Measurements from ENCODE around the gene NSMCE1.

The NSMCE1 gene

GRCh38 chr16:27242398-27242797 lies 26.2 kb downstream of the NSMCE1 start:
- DNase-seq: no peak

DNA sequence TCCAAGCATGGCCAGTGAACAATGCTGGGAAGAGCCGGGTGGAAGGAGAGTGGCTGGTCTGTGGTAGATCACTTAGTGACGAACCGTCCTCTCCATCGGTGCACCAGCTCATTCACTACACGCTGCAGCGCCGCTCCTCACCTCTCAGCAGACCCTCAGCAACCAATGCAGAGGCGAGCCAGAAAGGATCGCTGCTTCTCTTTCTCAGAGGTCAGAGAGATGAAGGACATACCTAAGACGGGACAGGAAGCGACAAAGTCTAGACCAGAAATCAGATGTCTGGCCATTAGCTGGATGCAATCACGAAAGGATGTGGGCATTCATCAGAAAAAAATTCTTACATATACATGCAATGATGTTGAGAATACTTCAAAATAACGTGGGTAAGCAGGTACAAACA lies 26.9 kb downstream of the NSMCE1 start:
- no peak for DNase-seq

DNA sequence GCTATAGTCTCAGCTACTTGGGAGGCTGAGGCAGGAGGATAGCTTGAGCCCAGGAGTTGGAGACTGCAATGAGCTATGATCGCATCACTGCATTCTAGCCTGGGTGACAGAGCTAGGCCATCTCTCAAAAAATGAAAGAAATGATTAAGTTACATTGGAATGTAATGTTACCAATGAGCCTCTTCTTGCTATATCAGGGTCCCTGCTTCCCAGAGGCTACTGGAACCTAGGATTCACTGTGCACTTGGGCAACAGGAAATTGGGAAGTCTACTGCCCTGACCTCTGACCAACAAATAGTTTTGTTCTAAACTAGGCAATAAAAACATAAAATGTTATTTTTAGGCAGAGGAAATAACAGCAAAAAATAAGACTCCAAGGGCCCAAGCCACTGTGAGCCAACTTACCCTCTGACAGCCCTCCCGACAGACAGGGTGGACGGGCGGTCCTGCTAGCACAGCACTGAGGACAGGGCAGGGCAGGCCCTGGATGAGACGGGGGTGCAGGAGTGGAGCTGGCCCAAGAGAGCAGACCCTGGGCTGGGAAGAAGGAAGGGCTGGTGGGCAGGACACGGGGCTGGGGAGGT lies 27.5 kb downstream of the NSMCE1 start:
- DNase-seq: no peak

DNA sequence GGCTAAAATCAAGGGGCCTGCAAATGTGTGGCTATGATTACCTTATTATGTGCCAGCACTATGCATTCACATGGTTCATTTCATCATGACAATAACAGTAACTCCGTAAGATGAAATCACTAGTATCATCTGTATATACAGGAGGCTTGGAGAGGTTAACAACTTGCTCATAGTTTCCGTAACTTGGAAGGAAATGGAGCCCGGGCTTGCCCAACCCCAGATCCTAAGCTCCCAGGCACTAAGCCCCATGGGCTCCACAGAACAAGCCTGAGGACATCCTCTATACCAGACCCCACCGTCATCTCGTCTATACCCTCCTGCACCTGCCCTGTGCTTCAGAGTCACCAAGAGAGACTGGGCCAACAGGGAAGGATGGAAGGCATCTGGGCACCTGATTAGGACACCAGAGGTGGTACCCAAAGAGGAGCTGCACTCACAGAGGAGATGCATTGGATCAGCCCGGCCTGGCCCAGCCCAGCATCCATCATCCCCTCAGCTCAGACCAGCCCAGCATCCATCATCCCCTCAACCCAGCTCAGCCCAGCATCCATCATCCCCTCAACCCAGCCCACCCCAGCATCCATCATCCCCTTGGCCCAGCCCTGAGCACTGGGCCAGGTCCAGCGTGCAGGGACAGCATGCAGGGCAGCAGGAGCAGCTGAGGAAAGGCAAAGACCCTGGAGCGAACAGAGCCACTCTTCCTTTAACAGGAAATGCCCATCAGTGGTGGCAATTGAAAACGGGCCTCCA lies 28.5 kb downstream of the NSMCE1 start:
- DNase-seq: no peak

DNA sequence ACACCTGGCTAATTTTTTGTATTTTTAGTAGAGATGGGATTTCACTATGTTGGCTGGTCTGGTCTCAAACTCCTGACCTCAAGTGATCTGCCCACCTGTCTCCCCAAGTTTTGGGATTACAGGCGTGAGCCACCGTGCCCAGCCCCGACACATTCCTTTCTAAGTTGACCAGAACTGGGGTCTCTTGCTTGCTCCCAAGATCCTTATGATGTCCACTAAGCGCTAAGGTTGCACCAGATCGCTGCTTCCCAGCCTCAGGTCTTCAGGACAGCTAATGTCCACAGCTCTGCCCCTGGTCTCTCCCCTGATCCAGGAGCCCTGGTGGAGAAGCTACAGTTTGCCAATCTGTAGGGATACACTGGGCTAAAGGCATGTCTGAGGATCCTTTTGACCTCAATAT lies 29.5 kb downstream of the NSMCE1 start:
- no peak for DNase-seq

GRCh38 chr16:27238591-27238990 lies 30.0 kb downstream of the NSMCE1 start:
- no peak for DNase-seq

- DNase-seq: no peak
These were observed 30.5 kb downstream of the NSMCE1 start for GRCh38 chr16:27238016-27238587.

GRCh38 chr16:27237219-27238015 lies 31.2 kb downstream of the NSMCE1 start:
- DNase-seq: no peak

DNA sequence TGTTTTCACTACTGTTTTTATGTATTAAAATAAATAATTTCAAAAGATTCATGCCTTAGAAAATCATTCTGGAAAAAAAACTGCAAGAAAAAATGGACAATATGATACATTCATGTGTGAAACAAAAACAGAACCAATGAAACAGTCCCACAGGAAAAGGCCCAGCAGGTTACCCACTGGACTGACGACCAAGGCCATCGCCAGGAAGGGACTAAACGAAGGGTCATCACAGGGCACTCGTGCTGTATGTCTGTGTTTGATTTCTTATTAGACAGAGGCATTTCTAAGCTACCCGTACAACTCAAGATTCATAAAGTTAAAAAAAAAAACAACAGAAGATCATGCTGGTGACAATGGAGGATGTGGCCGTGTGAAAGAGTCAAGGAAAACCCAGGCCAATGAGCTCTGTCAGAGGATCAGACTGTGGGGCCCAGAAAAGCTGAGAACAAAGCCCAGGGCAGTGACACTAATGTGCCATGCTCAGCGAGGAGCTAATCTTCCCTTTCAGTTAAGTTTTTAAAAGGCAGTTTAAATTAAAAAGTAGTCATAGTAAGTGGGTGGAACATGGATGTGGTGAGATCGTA lies 31.8 kb downstream of the NSMCE1 start:
- DNase-seq: no peak

- DNase-seq: no peak
These were observed 32.7 kb downstream of the NSMCE1 start for GRCh38 chr16:27235938-27236245.

DNA sequence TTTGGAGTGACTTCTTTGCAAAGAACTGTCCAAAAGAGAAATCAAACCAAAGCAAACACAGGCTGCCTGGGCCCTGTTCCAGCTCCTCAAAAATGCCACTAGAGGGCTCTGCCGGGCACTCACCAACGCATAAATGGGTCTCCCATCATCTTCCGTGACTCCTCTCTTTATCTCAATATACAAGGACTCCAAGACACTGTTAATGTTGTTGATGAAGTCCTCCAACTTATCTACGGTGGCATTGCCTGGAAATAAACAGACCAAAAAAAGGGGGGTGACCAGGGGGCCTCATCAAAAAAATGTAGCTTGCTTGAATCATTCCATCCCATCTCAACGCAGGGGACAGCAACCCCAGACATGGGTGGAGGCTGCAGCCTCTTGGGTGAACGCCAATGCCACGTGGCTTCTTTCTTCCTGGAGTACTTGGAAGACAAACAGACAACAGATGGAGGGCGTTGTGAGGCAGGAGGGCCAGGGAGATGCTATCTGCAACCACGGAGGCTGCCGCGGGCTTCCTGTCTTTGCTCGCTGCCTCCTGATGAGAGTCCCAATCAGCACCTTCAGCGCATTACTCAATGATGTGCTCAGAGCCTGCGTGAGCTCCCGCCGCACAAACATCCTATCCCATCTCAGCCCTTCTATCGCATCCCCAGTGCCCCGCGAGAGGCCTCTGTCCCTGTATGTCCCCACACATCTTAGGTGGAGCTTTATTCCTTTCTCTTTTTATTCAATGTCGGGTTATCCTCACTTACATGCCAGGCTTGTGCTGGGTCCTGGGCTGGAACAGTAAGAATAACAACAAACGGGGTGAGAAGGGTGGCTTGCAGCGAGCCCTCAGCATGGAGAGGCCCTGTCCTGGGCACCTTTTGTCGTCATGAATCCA lies 33.3 kb downstream of the NSMCE1 start:
- peak in 1 of 2 experiments; percentile 8 for DNase-seq

- no peak for DNase-seq
These were observed 34.0 kb downstream of the NSMCE1 start for GRCh38 chr16:27234603-27235002.

GRCh38 chr16:27234171-27234570 lies 34.4 kb downstream of the NSMCE1 start:
- no peak for DNase-seq

- no peak for DNase-seq
These were observed 34.8 kb downstream of the NSMCE1 start for GRCh38 chr16:27233731-27234130.

DNA sequence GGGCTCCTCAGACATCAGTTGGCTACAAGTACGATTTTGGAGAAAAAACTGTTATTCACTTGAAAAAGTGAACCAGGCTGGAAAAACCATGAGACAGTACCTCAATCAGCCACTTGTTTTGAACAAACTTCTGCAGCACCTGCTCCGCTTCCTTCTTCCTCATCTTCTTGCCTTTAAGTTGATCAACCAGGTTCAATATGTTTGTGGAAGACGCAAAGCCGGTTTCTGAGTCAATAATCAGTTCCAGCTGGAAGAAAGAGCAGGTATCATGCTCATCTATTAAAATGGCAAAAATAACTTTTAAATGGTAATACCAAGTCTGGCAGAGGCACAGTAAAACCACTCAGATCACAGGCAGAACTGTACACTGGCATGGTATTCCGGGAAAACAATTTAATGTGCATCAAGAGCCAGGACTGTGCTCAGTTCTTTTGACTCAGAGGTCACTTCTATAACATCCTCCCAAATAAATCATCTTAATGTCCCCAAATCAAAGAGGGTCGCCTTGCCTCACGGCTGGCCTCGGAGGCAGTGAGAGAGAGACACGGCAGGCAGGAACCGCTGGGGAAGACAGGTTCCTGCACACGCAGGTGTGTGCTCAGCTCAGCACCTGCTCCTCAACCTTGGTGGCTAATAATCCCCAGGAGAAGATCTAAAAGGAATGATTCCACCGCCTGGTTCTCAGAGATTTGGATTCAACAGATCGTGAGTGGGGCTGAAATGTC lies 35.5 kb downstream of the NSMCE1 start:
- DNase-seq: no peak

DNA sequence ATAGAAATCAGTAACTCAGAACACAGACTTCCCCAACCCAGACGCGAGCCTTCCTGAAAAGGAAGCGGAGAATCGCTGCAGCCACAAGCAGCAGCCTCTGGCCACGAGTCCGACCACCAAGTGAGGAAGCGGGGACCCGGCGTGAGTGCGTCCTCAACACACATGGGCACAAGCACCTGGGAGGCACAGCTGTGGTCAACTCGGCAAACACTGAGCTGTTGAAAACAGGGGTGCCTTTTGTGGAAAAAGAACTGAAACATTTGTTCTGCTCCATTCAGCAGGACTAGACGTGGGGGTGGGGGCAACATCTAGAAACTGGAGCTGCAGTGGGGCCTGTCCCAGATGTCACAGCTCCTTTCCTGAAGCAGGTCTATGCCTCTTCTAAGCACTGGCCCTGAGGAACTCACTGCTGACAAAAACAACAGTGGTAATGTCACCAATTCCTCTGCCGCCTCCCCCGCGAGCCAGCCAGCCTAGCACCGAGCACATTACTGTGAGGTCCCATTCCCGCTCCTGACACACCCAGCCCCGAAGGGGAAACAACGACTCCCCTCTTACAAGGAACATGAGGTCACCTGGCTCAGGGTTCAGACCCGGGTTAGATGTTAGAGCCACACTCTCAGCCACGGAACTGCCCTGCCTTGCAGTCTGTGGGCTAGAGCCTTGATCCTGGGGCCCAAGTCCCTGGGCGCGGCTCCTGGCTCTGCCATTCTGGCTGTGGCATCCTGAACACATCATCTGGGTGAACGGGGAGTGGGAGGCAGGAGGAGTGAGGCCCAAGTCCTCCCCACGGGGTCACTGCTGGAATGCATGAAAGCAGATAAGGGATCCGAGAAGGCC lies 36.3 kb downstream of the NSMCE1 start:
- DNase-seq: no peak

- no peak for DNase-seq
These were observed 36.9 kb downstream of the NSMCE1 start for GRCh38 chr16:27231692-27232060.

- no peak for DNase-seq
These were observed 38.0 kb downstream of the NSMCE1 start for GRCh38 chr16:27230562-27231001.

DNA sequence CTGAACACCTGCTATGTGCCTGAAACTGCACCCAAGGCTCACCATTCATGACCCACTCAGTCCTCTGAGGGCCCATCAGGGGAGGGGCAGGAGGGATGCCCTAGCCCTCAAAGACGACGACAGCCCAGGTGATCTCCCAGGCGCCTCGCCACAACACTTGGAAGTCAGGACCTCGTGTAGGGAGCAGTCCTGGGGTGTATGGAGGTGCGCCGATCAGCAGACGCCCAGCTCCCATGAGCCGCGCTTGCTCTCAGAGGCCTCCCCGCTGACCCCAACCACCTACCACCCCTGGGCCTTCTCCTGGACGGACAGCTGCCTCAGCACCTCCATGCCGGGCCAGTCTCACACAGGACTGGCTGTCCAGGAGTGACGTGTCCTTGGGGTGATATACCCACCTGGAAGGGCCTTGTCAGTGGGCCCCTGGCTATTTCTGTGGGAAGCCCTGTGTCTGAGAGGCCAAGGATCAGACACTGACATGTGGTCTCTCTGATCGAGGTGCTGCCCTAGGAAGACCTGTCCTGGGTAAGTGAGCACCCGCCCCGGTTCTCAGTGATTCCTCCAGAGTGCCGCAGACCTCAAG lies 38.6 kb downstream of the NSMCE1 start:
- DNase-seq: no peak
